SHP77 treated with DMSO at 0.1 percent for 48 hours (cell line): ENCODE data around the gene SDHAF3.
A peak's percentile ranks its signal among the peaks of the same experiment; 100 is the strongest.
"Not testable (repeated sequence)": the region's sequence is repeated elsewhere in the genome, so short reads cannot be mapped to it uniquely, and the experiment has no call there.

Experiments used
- DNase-seq: peaks from one replicate; lab custom pipeline; 2025; lab: John Stamatoyannopoulos, UW

Gene SDHAF3

DNA sequence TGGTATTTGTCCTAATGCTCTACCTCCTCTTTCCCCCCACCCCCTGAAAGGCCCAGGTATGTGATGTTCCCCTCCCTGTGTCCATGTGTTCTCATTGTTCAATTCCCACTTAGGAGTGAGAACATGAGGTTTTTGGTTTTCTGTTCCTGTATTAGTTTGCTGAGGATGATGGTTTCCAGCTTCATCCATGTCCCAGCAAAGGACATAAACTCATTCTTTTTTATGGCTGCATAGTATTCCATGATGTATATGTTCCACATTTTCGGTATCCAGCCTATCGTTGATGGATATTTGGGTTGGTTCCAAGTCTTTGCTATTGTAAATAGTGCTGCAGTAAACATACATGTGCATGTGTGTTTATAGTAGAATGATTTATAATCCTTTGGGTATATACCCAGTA, 5.6 kb downstream of the SDHAF3 start:
- DNase-seq, result not testable (repeated sequence)

DNA sequence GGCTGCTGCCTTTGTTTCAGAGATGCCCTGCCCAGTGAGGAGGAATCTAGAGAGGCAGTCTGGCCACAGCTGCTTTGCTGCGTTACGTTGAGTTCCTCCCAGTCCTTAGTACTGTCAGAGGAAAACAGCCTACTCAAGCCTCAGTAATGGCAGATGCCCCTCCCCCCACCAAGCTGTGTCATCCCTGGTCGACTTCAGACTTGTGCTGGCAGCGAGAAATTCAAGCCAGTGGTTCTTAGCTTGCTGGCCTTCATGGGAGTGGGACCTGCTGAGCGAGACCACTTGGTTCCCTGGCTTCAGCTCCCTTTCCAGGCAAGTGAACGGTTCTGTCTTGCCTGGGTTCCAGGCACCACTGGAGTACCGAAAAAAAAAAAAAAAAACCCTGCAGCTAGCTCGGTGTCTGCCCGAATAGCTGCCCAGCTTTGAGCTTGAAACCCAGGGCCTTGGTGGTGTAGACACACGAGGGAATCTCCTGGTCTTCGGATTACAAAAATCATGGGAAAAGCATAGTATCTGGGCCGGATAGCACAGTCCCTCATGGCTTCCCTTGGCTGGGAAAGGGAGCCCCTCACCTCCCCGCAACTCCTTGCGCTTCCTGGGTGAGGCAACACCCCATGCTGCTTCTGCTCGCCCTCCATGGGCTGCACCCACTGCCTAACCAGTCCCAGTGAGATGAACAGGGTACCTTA, 9.1 kb downstream of the SDHAF3 start:
- no peak for DNase-seq

GRCh38 chr7:97128736-97129135, 11.2 kb downstream of the SDHAF3 start:
- DNase-seq, result no peak

- DNase-seq, result no peak
These were observed 13.1 kb downstream of the SDHAF3 start for GRCh38 chr7:97130417-97131139.

GRCh38 chr7:97133159-97133558, 15.7 kb downstream of the SDHAF3 start:
- no peak for DNase-seq

- DNase-seq, result no peak
These were observed 21.3 kb downstream of the SDHAF3 start for GRCh38 chr7:97138830-97139229.

GRCh38 chr7:97145068-97145467, 27.6 kb downstream of the SDHAF3 start:
- peak; percentile 4 for DNase-seq

DNA sequence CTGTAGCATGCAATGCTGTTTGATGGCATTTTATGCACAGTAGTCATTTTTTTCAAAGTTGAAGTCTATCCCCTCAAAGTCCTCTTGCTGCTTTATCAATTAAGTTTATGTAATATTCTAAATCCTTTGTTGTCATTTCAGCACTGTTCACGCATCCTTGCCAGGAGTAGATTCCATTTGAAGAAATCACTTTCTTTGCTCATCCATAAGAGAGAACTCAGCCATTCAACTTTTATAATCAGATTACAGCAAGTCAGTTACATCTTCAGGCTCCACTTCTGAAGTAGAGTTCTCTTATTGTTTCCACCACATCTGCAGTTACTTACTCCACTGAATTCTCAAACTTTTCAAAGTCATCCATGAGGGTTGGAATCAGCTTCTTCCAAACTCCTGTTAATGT, 32.3 kb downstream of the SDHAF3 start:
- no peak for DNase-seq

DNA sequence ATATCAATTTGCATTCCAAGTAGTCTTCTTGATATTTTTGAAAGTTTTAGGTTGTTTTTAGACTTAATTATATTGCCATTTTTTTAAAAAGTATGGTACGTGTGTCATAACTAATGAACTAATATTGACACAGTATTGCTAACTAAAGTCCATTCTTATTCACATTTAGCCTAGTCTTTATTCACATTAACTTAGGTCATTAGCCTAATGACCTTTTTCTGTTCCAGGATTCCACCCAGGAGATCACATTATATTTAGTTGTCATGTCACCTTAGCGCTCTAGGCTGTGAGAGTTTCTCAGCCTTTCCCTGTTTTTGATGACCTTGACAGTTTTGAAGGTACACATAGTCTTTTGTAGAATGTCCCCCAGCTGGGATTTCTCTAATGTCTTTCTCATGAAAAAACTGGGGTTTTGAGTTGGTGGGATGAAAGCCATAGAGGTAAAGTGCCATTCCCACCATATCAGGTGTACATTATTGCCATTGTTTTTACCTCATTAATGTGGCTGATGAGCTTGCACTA, 38.5 kb downstream of the SDHAF3 start:
- no peak for DNase-seq

- DNase-seq, result not testable (repeated sequence)
These were observed 42.5 kb downstream of the SDHAF3 start for GRCh38 chr7:97159984-97160383.

- DNase-seq, result not testable (repeated sequence)
These were observed 44.1 kb downstream of the SDHAF3 start for GRCh38 chr7:97161609-97162008.

DNA sequence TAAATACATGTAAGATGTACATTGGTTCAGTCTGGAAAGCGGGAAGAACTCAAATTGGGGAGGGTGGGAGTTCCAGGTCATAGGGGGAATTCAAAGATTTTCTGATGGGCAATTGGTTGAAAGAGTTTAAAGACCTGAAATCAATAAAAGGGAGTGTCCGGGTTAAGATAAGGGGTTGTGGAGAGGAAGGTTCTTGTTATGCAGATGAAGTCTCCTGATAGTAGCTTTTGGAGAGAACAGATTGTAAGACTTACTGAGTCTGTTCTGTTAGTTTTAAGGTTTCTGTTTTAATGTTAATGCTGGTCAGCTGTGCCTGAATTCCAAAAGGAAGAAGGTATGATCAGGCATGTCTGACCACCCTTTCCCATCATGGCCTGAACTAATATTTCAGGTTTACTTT, 48.8 kb downstream of the SDHAF3 start:
- DNase-seq, result no peak

GRCh38 chr7:97167176-97167575, 49.7 kb downstream of the SDHAF3 start:
- DNase-seq, result no peak

- no peak for DNase-seq
These were observed 50.3 kb downstream of the SDHAF3 start for GRCh38 chr7:97167749-97168148.

DNA sequence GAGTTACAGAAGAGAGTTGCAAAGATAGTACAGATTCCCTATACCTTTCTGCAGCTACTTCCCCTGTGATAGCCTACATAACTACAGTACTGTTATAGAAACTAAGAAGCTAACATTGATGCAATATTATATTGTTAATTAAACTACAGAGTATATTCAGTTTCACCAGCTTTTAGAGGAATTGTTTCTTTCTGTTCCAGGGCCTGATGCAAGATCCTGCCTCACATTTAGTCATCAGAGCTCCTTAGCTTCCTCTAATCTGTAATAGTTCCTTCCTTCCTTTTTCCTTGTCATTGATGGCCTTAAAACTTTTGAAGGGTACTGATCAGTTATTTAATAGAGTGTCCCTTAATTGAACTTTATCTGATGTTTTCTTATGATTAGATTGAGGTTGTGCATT, 56.8 kb downstream of the SDHAF3 start:
- DNase-seq, result no peak

GRCh38 chr7:97179454-97180104, 62.1 kb downstream of the SDHAF3 start:
- DNase-seq, result peak; percentile 5

- DNase-seq, result no peak
These were observed 69.6 kb downstream of the SDHAF3 start for GRCh38 chr7:97187067-97187466.

DNA sequence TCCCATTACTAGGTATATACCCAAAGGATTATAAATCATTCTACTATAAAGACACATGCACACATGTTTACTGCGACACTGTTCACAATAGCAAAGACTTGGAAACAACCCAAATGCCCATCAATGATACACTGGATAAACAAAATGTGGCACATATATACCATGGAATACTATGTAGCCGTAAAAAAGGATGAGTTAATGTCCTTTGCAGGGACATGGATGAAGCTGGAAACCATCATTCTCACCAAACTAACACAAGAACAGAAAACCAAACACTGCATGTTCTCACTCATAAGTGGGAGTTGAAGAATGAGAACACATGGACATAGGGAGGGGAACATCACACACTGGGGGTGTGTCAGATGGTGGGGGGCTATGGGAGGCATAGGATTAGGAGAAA, 78.7 kb downstream of the SDHAF3 start:
- DNase-seq, result not testable (repeated sequence)

DNA sequence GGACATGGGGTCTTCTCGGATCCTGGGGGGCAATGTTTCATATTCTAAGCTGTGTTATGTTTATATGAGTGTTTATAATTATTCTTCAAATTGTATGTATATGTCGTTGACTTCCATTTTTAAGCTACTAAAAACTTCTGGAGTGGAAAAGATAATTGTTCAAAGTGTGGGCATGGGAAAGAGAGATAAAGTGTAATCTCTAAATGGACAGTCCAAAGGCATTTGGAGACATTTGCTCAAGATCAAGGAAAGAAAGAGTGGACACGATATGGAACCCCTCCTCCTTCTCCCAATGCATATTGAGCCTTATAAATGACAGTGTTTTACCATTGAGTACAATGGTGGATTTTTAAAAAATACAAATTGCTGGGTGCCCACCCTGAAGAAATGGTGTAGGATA, 81.1 kb downstream of the SDHAF3 start:
- DNase-seq, result no peak

GRCh38 chr7:97200018-97200417, 82.5 kb downstream of the SDHAF3 start:
- no peak for DNase-seq

GRCh38 chr7:97203957-97204356, 86.5 kb downstream of the SDHAF3 start:
- no peak for DNase-seq

DNA sequence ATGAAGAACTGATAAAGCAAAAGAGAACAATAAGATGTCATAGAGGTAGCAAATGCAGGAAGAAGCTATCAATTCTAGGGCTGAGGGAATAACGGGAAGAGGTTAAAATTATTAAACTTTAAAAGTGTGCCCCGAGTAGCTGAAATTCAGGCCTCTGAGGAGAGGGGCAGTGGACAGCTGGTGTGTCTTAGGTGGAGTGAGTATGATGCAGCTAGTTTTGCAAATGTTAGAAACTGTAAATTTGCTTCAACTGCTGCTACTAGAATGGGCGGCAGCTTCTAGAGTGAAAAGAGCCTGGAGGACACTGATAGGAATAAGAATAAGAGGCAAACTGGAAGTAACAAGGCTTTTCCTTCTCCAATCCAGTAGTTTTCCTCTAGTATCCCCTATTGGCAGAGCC, 87.3 kb downstream of the SDHAF3 start:
- no peak for DNase-seq

- no peak for DNase-seq
These were observed 98.1 kb downstream of the SDHAF3 start for GRCh38 chr7:97215556-97215955.
